ENCODE results near the gene RBMS3.

The RBMS3 gene

GRCh38 chr3:29708884-29709283 is 428.0 kb downstream of the RBMS3 start:
- H3K9me3 ChIP-seq (ENCODE audit: control insufficient read depth, insufficient read depth, low read length): no peaks in the 10 kb centered on the region
- H3K4me3 ChIP-seq (ENCODE audit: low read depth, low read length): no peak overlapping the region
- no peak overlapping the region for H3K9ac ChIP-seq (ENCODE audit: low read depth, low read length)
- peaks cover 5% of the 10 kb centered on the region for H3K4me1 ChIP-seq (ENCODE audit: control insufficient read depth, insufficient read depth, low read length)
- no peaks in the 10 kb centered on the region for H3K36me3 ChIP-seq (ENCODE audit: control insufficient read depth, insufficient read depth, low read length)
- no peaks in the 10 kb centered on the region for H3K27me3 ChIP-seq (ENCODE audit: control insufficient read depth, insufficient read depth, low read length)

GRCh38 chr3:29711255-29711771 is 430.4 kb downstream of the RBMS3 start:
- H3K4me3 ChIP-seq (ENCODE audit: low read depth, low read length): no peak overlapping the region

GRCh38 chr3:29716213-29716612 is 435.3 kb downstream of the RBMS3 start:
- Histone ChIP-seq H3K4me3 (ENCODE audit: low read depth, low read length) (no peak overlapping the region), H3K9me3 (ENCODE audit: control insufficient read depth, insufficient read depth, low read length) (no peaks in the 10 kb centered on the region), H3K4me1 (ENCODE audit: control insufficient read depth, insufficient read depth, low read length) (no peaks in the 10 kb centered on the region)

More at GRCh38 chr3:29711255-29711771, 430.4 kb downstream of the RBMS3 start:
- Histone ChIP-seq H3K9me3 (ENCODE audit: control insufficient read depth, insufficient read depth, low read length) (no peaks in the 10 kb centered on the region), H3K27me3 (ENCODE audit: control insufficient read depth, insufficient read depth, low read length) (no peaks in the 10 kb centered on the region), H3K4me1 (ENCODE audit: control insufficient read depth, insufficient read depth, low read length) (no peaks in the 10 kb centered on the region), H3K9ac (ENCODE audit: low read depth, low read length) (no peak overlapping the region), H3K36me3 (ENCODE audit: control insufficient read depth, insufficient read depth, low read length) (no peaks in the 10 kb centered on the region)

GRCh38 chr3:29718661-29719065 is 437.8 kb downstream of the RBMS3 start:
- no peaks in the 10 kb centered on the region for H3K4me1 ChIP-seq (ENCODE audit: control insufficient read depth, insufficient read depth, low read length)
- no peak overlapping the region for H3K4me3 ChIP-seq (ENCODE audit: low read depth, low read length)
- H3K27me3 ChIP-seq (ENCODE audit: control insufficient read depth, insufficient read depth, low read length): no peaks in the 10 kb centered on the region
- no peaks in the 10 kb centered on the region for H3K36me3 ChIP-seq (ENCODE audit: control insufficient read depth, insufficient read depth, low read length)
- no peaks in the 10 kb centered on the region for H3K9me3 ChIP-seq (ENCODE audit: control insufficient read depth, insufficient read depth, low read length)
- no peak overlapping the region for H3K9ac ChIP-seq (ENCODE audit: low read depth, low read length)

More at GRCh38 chr3:29716213-29716612, 435.3 kb downstream of the RBMS3 start:
- Histone ChIP-seq H3K36me3 (ENCODE audit: control insufficient read depth, insufficient read depth, low read length) (no peaks in the 10 kb centered on the region), H3K27me3 (ENCODE audit: control insufficient read depth, insufficient read depth, low read length) (no peaks in the 10 kb centered on the region), H3K9ac (ENCODE audit: low read depth, low read length) (no peak overlapping the region)

GRCh38 chr3:29720665-29721064 is 439.8 kb downstream of the RBMS3 start:
- no peaks in the 10 kb centered on the region for H3K27me3 ChIP-seq (ENCODE audit: control insufficient read depth, insufficient read depth, low read length)

GRCh38 chr3:29721789-29722188 is 440.9 kb downstream of the RBMS3 start:
- Histone ChIP-seq H3K27me3 (ENCODE audit: control insufficient read depth, insufficient read depth, low read length) (no peaks in the 10 kb centered on the region), H3K36me3 (ENCODE audit: control insufficient read depth, insufficient read depth, low read length) (no peaks in the 10 kb centered on the region), H3K9ac (ENCODE audit: low read depth, low read length) (no peak overlapping the region), H3K4me3 (ENCODE audit: low read depth, low read length) (no peak overlapping the region), H3K9me3 (ENCODE audit: control insufficient read depth, insufficient read depth, low read length) (no peaks in the 10 kb centered on the region), H3K4me1 (ENCODE audit: control insufficient read depth, insufficient read depth, low read length) (no peaks in the 10 kb centered on the region)

More at GRCh38 chr3:29720665-29721064, 439.8 kb downstream of the RBMS3 start:
- no peak overlapping the region for H3K9ac ChIP-seq (ENCODE audit: low read depth, low read length)
- H3K4me1 ChIP-seq (ENCODE audit: control insufficient read depth, insufficient read depth, low read length): no peaks in the 10 kb centered on the region
- H3K4me3 ChIP-seq (ENCODE audit: low read depth, low read length): no peak overlapping the region
- H3K36me3 ChIP-seq (ENCODE audit: control insufficient read depth, insufficient read depth, low read length): no peaks in the 10 kb centered on the region
- H3K9me3 ChIP-seq (ENCODE audit: control insufficient read depth, insufficient read depth, low read length): no peaks in the 10 kb centered on the region

GRCh38 chr3:29731050-29731449 is 450.2 kb downstream of the RBMS3 start:
- Histone ChIP-seq H3K9ac (ENCODE audit: low read depth, low read length) (no peak overlapping the region), H3K4me3 (ENCODE audit: low read depth, low read length) (no peak overlapping the region), H3K27me3 (ENCODE audit: control insufficient read depth, insufficient read depth, low read length) (no peaks in the 10 kb centered on the region), H3K36me3 (ENCODE audit: control insufficient read depth, insufficient read depth, low read length) (no peaks in the 10 kb centered on the region), H3K9me3 (ENCODE audit: control insufficient read depth, insufficient read depth, low read length) (no peaks in the 10 kb centered on the region), H3K4me1 (ENCODE audit: control insufficient read depth, insufficient read depth, low read length) (no peaks in the 10 kb centered on the region)

GRCh38 chr3:29741231-29741630 is 460.4 kb downstream of the RBMS3 start:
- H3K9me3 ChIP-seq (ENCODE audit: control insufficient read depth, insufficient read depth, low read length): no peaks in the 10 kb centered on the region
- H3K27me3 ChIP-seq (ENCODE audit: control insufficient read depth, insufficient read depth, low read length): no peaks in the 10 kb centered on the region
- no peak overlapping the region for H3K9ac ChIP-seq (ENCODE audit: low read depth, low read length)
- no peak overlapping the region for H3K4me3 ChIP-seq (ENCODE audit: low read depth, low read length)
- H3K4me1 ChIP-seq (ENCODE audit: control insufficient read depth, insufficient read depth, low read length): peaks cover 2% of the 10 kb centered on the region
- H3K36me3 ChIP-seq (ENCODE audit: control insufficient read depth, insufficient read depth, low read length): no peaks in the 10 kb centered on the region

- H3K4me1 ChIP-seq (ENCODE audit: control insufficient read depth, insufficient read depth, low read length): no peaks in the 10 kb centered on the region
- H3K4me3 ChIP-seq (ENCODE audit: low read depth, low read length): no peak overlapping the region
- H3K36me3 ChIP-seq (ENCODE audit: control insufficient read depth, insufficient read depth, low read length): no peaks in the 10 kb centered on the region
- no peak overlapping the region for H3K9ac ChIP-seq (ENCODE audit: low read depth, low read length)
- no peaks in the 10 kb centered on the region for H3K9me3 ChIP-seq (ENCODE audit: control insufficient read depth, insufficient read depth, low read length)
- H3K27me3 ChIP-seq (ENCODE audit: control insufficient read depth, insufficient read depth, low read length): no peaks in the 10 kb centered on the region
Observed at GRCh38 chr3:29745232-29745870, 464.5 kb downstream of the RBMS3 start.

- H3K27me3 ChIP-seq (ENCODE audit: control insufficient read depth, insufficient read depth, low read length): no peaks in the 10 kb centered on the region
- H3K36me3 ChIP-seq (ENCODE audit: control insufficient read depth, insufficient read depth, low read length): no peaks in the 10 kb centered on the region
- no peaks in the 10 kb centered on the region for H3K4me1 ChIP-seq (ENCODE audit: control insufficient read depth, insufficient read depth, low read length)
- no peak overlapping the region for H3K9ac ChIP-seq (ENCODE audit: low read depth, low read length)
- H3K9me3 ChIP-seq (ENCODE audit: control insufficient read depth, insufficient read depth, low read length): no peaks in the 10 kb centered on the region
- H3K4me3 ChIP-seq (ENCODE audit: low read depth, low read length): no peak overlapping the region
Observed at GRCh38 chr3:29746163-29746760, 465.4 kb downstream of the RBMS3 start.

- no peaks in the 10 kb centered on the region for H3K9me3 ChIP-seq (ENCODE audit: control insufficient read depth, insufficient read depth, low read length)
- no peaks in the 10 kb centered on the region for H3K36me3 ChIP-seq (ENCODE audit: control insufficient read depth, insufficient read depth, low read length)
- H3K27me3 ChIP-seq (ENCODE audit: control insufficient read depth, insufficient read depth, low read length): no peaks in the 10 kb centered on the region
- no peak overlapping the region for H3K9ac ChIP-seq (ENCODE audit: low read depth, low read length)
- H3K4me3 ChIP-seq (ENCODE audit: low read depth, low read length): no peak overlapping the region
- H3K4me1 ChIP-seq (ENCODE audit: control insufficient read depth, insufficient read depth, low read length): no peaks in the 10 kb centered on the region
Observed at GRCh38 chr3:29747991-29748390, 467.1 kb downstream of the RBMS3 start.

- Histone ChIP-seq H3K4me3 (ENCODE audit: low read depth, low read length) (no peak overlapping the region), H3K9ac (ENCODE audit: low read depth, low read length) (no peak overlapping the region), H3K36me3 (ENCODE audit: control insufficient read depth, insufficient read depth, low read length) (no peaks in the 10 kb centered on the region), H3K4me1 (ENCODE audit: control insufficient read depth, insufficient read depth, low read length) (peaks cover under 1% of the 10 kb centered on the region), H3K9me3 (ENCODE audit: control insufficient read depth, insufficient read depth, low read length) (no peaks in the 10 kb centered on the region), H3K27me3 (ENCODE audit: control insufficient read depth, insufficient read depth, low read length) (no peaks in the 10 kb centered on the region)
Observed at GRCh38 chr3:29751647-29752314, 470.9 kb downstream of the RBMS3 start.

Data from iPS-15b (cell line).